Glomerular visceral epithelial cell (primary cell): Measurements from ENCODE around the gene RPS17.

Experiments
- DNase-seq: peaks from one replicate; pipeline ENCODE4 v3.0.0-alpha.2; 2016; ENCODE audit errors: extremely low spot score

Gene RPS17

GRCh38 chr15:82540055-82540983, at the start of gene RPS17:
RPS17 (minus strand) TSS chr15:82540457; CDS start chr15:82540428, 29 bp downstream.
- DNase-seq = peak; percentile 97

GRCh38 chr15:82587805-82588204, 47.5 kb upstream of the RPS17 start:
- no peak for DNase-seq

- DNase-seq = peak; percentile 37
Observed at GRCh38 chr15:82585072-82585471, 44.8 kb upstream of the RPS17 start.

- no peak for DNase-seq
Observed at GRCh38 chr15:82580713-82581112, 40.5 kb upstream of the RPS17 start.

- no peak for DNase-seq
Observed at GRCh38 chr15:82575335-82575734, 35.1 kb upstream of the RPS17 start.

- DNase-seq = no peak
Observed at GRCh38 chr15:82572986-82573385, 32.7 kb upstream of the RPS17 start.

- DNase-seq = no peak
Observed at GRCh38 chr15:82572311-82572710, 32.1 kb upstream of the RPS17 start.

- DNase-seq = peak; percentile 48
Observed at GRCh38 chr15:82571722-82572222, 31.5 kb upstream of the RPS17 start.

GRCh38 chr15:82570721-82571508, 30.7 kb upstream of the RPS17 start:
- DNase-seq = peak; percentile 8

GRCh38 chr15:82569834-82570233, 29.6 kb upstream of the RPS17 start:
- DNase-seq = no peak

GRCh38 chr15:82568986-82569385, 28.7 kb upstream of the RPS17 start:
- no peak for DNase-seq

- no peak for DNase-seq
Observed at GRCh38 chr15:82567661-82568060, 27.4 kb upstream of the RPS17 start.

- no peak for DNase-seq
Observed at GRCh38 chr15:82566690-82567089, 26.4 kb upstream of the RPS17 start.

- no peak for DNase-seq
Observed at GRCh38 chr15:82558502-82558901, 18.2 kb upstream of the RPS17 start.

GRCh38 chr15:82556315-82557035, 16.2 kb upstream of the RPS17 start:
- no peak for DNase-seq

GRCh38 chr15:82554849-82555248, 14.6 kb upstream of the RPS17 start:
- no peak for DNase-seq

- DNase-seq = no peak
Observed at GRCh38 chr15:82554351-82554750, 14.1 kb upstream of the RPS17 start.

- no peak for DNase-seq
Observed at GRCh38 chr15:82553846-82554245, 13.6 kb upstream of the RPS17 start.

- DNase-seq = no peak
Observed at GRCh38 chr15:82552861-82553260, 12.6 kb upstream of the RPS17 start.

- DNase-seq = no peak
Observed at GRCh38 chr15:82551646-82552247, 11.5 kb upstream of the RPS17 start.

- DNase-seq = no peak
Observed at GRCh38 chr15:82549199-82549665, 9.0 kb upstream of the RPS17 start.
